Stimulated activated memory B cell treated with anti-CD40 and anti-IgM and Interleukin-4, amounts not matched to agents 10 μg/mL and 1 μg/mL and 100 μg/mL, for 72 hours (primary cell): ENCODE measurements around the gene SOX6.
"Not testable (repeated sequence)": the region's sequence is repeated elsewhere in the genome, so short reads cannot be mapped to it uniquely, and the experiment has no call there.

Experiments used
- ATAC-seq: fragments of 150-1000 bp; cut with Tn5 transposase; 2 replicates; pipeline ENCODE4 v1.10.0; 2021
- H3K27ac Mint-ChIP-seq: one replicate; pipeline ENCODE4 v1.8.0; 2022; ENCODE audit warnings: mild to moderate bottlenecking, mixed read lengths
- H3K27me3 Mint-ChIP-seq: one replicate; pipeline ENCODE4 v1.8.0; 2022; ENCODE audit warnings: mixed read lengths
- H3K36me3 Mint-ChIP-seq: one replicate; pipeline ENCODE4 v1.8.0; 2022; ENCODE audit warnings: mixed read lengths
- H3K4me1 Mint-ChIP-seq: one replicate; pipeline ENCODE4 v1.8.0; 2022; ENCODE audit warnings: mixed read lengths
- H3K4me3 Mint-ChIP-seq: one replicate; pipeline ENCODE4 v1.8.0; 2022; ENCODE audit warnings: mild to moderate bottlenecking, moderate library complexity, mixed read lengths
- H3K9me3 Mint-ChIP-seq: one replicate; pipeline ENCODE4 v1.8.0; 2022; ENCODE audit warnings: mixed read lengths

SOX6 gene

DNA sequence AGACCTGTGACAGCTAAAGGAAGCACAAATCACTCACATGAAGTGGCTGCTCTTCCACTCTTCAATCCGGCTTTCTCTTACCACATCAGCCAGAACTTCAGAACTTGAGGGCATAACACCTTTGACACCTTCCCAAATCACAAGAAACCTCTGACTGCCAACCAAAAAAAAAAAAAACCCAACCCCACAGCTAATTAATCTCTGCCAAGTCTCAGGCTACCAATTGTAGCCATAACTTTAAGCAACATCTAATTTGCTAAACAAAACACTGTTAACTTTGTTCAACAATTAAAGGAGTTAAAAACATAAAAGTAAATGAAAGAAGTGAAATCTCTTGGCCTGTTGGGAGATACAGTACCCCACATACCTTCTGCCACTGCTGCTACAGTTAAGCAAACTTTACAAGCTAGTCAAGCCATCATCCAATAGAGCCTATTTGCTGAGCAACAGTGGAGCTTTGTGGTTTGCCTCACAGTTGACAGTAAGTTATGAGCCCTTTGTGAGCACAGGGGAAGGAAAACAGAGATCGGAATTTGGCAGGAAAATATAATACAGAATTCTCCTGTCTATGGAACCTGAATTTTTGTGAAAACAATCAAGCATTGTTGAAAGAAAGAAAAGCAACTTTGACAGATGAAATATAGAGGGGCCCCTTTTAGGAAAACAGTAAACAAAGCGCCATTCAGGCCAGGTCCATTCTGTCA lies at the start of gene SOX6:
TSS of gene SOX6 (minus strand) at position 490 of the 704 bp plus-strand sequence. CDS start 15,298 bp downstream, outside the sequence.
- ATAC-seq: no peak
- no peaks in the 10 kb centered on the region for H3K36me3 Mint-ChIP-seq
- no peak within 1 kb of the TSS for H3K4me3 Mint-ChIP-seq
- H3K9me3 Mint-ChIP-seq: no peaks in the 10 kb centered on the region
- no peaks in the 10 kb centered on the region for H3K4me1 Mint-ChIP-seq
- H3K27ac Mint-ChIP-seq: no peak within 1 kb of the TSS
- H3K27me3 Mint-ChIP-seq: no peaks in the 10 kb centered on the region

DNA sequence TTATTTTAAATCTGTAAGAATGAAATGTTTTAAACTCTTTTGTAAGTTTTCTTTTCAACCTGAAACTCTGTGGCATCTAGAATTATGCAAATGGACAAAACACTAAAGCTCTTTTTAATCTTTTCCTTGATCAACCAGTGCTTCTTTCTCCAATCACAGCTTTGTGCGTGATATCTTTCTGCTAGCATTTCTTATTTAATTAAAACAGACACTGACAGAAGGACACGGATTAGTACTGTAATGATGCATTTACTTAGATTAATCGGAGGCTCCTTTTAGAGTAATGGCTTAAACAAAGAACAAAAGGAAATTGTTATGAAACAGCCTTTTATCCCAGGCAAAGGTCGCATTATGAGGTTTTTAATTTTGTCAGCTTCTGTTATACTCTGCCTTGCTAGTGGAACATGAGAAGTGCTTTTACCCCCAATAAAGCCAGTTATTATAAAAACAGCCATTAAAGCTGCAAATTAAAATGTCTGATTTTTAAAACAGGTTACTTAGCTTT lies 48.5 kb upstream of the SOX6 start:
- H3K4me3 Mint-ChIP-seq: no peak overlapping the region
- H3K27me3 Mint-ChIP-seq: no peaks in the 10 kb centered on the region
- no peaks in the 10 kb centered on the region for H3K9me3 Mint-ChIP-seq
- no peaks in the 10 kb centered on the region for H3K4me1 Mint-ChIP-seq
- no peak for ATAC-seq
- H3K36me3 Mint-ChIP-seq: no peaks in the 10 kb centered on the region
- no peak overlapping the region for H3K27ac Mint-ChIP-seq

DNA sequence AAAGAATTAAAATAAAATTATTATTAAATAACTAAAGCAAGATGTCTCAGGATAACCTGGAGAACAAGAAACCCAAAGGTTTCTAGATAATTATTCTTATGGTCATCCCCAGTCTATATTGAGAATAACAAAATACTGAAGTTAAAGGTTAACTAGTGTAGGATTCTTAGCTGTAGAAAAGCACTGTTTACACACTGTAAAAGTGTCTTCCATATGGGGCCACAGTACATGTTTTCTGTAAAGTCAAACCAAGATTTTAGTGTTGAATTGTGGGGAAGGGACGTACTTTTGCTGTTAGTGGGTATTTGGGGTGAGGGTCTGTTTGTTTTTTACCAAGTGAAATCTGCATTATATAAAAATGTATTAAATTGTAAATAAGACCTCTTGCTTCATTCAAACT lies 47.5 kb upstream of the SOX6 start:
- H3K9me3 Mint-ChIP-seq: no peaks in the 10 kb centered on the region
- no peak overlapping the region for H3K4me3 Mint-ChIP-seq
- no peaks in the 10 kb centered on the region for H3K36me3 Mint-ChIP-seq
- ATAC-seq: no peak
- H3K4me1 Mint-ChIP-seq: no peaks in the 10 kb centered on the region
- no peak overlapping the region for H3K27ac Mint-ChIP-seq
- no peaks in the 10 kb centered on the region for H3K27me3 Mint-ChIP-seq

DNA sequence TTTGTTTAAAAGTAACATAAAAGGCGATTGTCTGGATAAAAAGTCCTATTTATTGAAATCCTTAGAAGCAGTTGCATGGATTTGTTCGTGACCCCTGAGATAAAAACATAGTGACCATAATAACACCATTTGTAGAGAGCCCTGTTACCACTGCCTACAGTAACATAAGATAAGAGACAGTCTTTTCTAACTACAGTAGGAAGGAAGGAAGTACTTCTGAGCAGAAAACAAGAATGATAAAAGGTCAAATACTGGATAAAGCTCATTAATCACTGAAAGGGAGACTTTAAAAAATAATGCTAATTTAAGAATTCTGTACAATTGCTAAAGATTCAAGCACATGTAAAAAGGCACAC lies 47.1 kb upstream of the SOX6 start:
- H3K9me3 Mint-ChIP-seq: no peaks in the 10 kb centered on the region
- no peaks in the 10 kb centered on the region for H3K36me3 Mint-ChIP-seq
- H3K27me3 Mint-ChIP-seq: no peaks in the 10 kb centered on the region
- no peak overlapping the region for H3K27ac Mint-ChIP-seq
- ATAC-seq: no peak
- H3K4me3 Mint-ChIP-seq: no peak overlapping the region
- no peaks in the 10 kb centered on the region for H3K4me1 Mint-ChIP-seq

DNA sequence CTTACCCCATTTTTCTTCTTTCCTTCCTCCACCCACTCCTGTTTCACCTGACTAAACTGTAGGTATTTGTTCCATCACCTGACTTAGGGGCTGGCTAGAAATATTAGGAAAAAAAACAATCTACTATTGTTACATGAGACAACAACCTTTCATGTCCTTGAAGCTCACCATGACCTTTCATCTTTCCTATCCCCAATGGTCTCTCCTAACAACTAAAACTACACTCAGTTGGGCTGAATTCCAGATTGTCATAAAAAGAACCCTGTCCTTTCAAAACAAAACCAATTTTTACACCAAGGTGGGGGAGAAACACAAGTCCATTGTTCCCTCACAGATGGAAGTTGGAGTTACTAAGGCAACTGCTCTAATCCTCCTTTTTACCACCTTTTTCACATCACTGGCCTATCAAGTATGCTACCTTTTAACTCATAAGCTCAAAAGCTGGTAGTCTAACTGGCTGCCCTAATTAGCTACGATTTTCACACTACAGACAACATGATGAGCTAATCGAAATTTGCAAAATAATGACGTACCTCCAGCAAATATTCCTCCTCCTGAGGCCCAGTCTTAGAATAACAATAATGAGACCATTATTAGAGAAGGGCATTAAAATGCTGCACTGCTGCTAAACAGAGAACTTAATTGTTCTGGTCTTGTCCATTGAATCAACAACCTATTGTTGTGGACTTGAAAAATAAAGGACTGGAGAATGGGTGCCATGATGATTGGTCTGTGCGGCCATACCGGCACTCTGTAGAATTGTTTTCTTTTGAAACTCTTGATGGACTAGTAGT lies 46.5 kb upstream of the SOX6 start:
- Mint-ChIP-seq H3K9me3 (no peaks in the 10 kb centered on the region), H3K27ac (no peak overlapping the region), H3K36me3 (no peaks in the 10 kb centered on the region), H3K4me3 (no peak overlapping the region), H3K27me3 (no peaks in the 10 kb centered on the region), H3K4me1 (no peaks in the 10 kb centered on the region)
- no peak for ATAC-seq

DNA sequence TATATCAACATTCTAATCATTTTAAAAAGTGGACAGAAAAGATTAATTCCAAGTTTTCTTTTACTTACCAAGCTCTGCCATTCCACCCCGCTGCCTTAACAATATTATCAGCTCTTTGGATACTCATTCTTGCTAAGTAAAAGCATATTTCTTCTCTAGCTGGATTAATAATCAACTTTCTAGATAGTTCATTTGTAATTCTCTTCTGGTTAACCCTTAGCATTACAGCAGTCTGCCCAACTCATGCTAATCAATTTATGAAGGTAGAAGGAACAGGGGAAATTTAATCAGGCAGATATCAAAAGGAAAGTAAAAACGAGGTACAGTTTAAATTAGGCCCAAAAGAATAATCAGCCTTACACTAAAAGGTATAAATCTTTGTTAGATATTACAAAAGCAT lies 41.0 kb upstream of the SOX6 start:
- Mint-ChIP-seq H3K27ac (no peak overlapping the region), H3K27me3 (no peaks in the 10 kb centered on the region), H3K4me1 (no peaks in the 10 kb centered on the region), H3K4me3 (no peak overlapping the region), H3K9me3 (no peaks in the 10 kb centered on the region), H3K36me3 (no peaks in the 10 kb centered on the region)
- no peak for ATAC-seq

DNA sequence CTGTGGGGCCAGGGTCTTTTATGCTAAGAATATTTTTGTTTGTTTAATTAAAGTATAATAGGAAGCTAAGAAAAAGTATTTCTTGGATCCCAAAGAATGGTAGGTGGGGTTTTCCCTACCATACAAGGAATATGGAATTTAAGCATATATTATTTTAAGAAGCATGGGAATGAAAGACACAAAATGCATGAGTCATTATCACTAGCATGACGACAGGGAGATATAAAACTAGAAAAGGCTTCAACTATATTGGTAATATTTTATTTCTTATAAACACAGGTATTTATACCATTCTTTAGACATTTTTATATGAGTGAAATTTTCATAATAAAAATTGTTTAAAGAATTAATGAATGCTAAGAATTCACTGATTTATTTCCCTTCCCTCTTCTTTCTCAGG lies 39.3 kb upstream of the SOX6 start:
- no peak for ATAC-seq
- Mint-ChIP-seq H3K4me1 (no peaks in the 10 kb centered on the region), H3K27me3 (no peaks in the 10 kb centered on the region), H3K4me3 (no peak overlapping the region), H3K9me3 (peaks cover 2% of the 10 kb centered on the region), H3K27ac (no peak overlapping the region), H3K36me3 (no peaks in the 10 kb centered on the region)

DNA sequence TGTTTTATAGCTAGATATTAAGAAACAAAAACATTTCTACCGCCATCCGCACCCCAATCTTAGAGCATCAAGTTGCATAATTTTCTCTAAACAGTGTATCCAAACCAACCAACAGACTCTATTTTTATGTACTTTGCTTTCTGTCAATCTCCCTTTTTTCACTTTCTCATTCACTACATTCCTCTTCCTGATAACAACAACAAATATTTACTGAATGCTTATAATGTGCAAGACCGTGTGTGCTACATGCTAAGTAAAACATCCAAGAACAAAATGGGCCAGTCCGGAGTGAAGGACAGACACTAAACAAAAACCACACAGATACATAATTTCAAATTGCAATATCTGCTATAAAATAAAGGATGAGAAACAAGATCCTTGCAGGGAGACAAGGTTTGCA lies 38.6 kb upstream of the SOX6 start:
- H3K36me3 Mint-ChIP-seq: no peaks in the 10 kb centered on the region
- peaks cover 6% of the 10 kb centered on the region for H3K9me3 Mint-ChIP-seq
- H3K27ac Mint-ChIP-seq: no peak overlapping the region
- ATAC-seq: no peak
- H3K4me1 Mint-ChIP-seq: no peaks in the 10 kb centered on the region
- no peak overlapping the region for H3K4me3 Mint-ChIP-seq
- no peaks in the 10 kb centered on the region for H3K27me3 Mint-ChIP-seq

DNA sequence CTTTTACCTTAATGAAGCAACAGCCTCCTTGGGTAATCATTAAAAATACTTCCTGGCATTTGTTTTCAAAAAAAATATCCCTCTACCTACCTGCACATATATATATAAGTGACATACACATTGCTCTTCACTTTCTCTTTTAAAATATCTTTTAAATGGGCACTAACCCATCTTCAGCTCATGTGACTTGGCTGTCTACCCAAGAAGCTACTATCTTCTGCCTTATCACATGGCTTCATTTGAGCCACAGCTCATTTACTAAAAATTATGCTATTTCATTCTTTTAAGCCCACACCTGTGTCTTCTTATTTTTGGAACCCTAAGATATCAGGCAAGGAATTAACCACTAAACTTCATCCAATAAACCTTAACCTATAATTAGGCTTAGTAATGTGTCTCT lies 37.0 kb upstream of the SOX6 start:
- Mint-ChIP-seq H3K27me3 (no peaks in the 10 kb centered on the region), H3K4me3 (no peak overlapping the region), H3K36me3 (no peaks in the 10 kb centered on the region), H3K9me3 (peaks cover 9% of the 10 kb centered on the region), H3K27ac (no peak overlapping the region), H3K4me1 (no peaks in the 10 kb centered on the region)
- no peak for ATAC-seq

DNA sequence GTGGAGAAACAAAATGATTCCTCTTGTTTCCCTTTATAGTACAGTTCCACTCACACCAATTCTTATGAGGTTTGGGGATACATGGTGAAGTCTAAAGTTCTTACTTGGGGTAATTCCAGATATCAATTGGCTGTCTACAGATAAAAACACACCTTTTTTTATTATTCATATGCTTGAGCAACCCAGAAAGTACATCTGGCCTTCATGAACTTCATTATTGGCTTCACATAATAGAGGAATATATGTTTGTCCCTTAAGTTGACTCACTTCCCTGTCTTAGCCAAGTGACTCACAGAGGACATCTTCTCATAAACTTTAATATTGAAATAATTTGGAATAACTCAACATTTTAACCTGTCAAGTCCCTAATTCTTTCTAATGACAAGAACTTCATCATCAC lies 36.3 kb upstream of the SOX6 start:
- Mint-ChIP-seq H3K27me3 (no peaks in the 10 kb centered on the region), H3K27ac (no peak overlapping the region), H3K9me3 (peaks cover 9% of the 10 kb centered on the region), H3K4me3 (no peak overlapping the region), H3K4me1 (no peaks in the 10 kb centered on the region), H3K36me3 (no peaks in the 10 kb centered on the region)
- ATAC-seq: no peak

DNA sequence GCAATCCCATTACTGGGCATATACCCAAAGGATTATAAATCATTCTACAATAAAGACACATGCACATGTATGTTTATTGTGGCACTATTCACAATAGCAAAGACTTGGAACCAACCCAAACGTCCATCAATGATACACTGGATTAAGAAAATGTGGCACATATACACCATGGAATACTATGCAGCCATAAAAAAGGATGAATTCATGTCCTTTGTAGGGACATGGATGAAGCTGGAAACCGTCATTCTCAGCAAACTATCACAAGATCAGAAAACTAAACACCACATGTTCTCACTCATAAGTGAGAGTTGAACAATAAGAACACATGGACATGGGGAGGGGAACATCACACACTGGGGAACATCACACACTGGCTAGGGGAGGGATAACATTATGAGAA lies 34.5 kb upstream of the SOX6 start:
- not testable (repeated sequence) for H3K36me3 Mint-ChIP-seq, H3K27ac Mint-ChIP-seq, H3K4me1 Mint-ChIP-seq, ATAC-seq, H3K27me3 Mint-ChIP-seq, H3K4me3 Mint-ChIP-seq
- H3K9me3 Mint-ChIP-seq: peaks cover 12% of the 10 kb centered on the region

DNA sequence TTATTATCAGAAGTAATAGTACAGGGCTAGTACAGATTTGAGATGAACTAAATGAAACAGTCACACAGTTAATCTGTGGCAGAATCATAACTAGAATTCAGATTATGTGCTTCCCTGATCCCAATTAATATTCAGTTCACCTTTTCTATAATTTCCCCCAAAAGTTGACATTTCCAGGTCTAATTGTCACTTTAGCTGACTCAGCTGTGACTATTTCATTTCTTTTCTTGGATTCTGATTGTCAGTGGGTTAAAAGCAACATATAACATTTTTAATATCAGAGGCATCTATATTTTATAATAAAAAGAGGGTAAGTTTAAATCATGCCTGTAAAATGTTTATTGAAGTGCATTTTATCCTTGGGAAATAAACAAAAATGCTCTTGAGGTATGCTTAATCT lies 28.8 kb upstream of the SOX6 start:
- no peaks in the 10 kb centered on the region for H3K36me3 Mint-ChIP-seq
- H3K4me1 Mint-ChIP-seq: no peaks in the 10 kb centered on the region
- no peak overlapping the region for H3K27ac Mint-ChIP-seq
- H3K9me3 Mint-ChIP-seq: peaks cover 6% of the 10 kb centered on the region
- no peaks in the 10 kb centered on the region for H3K27me3 Mint-ChIP-seq
- H3K4me3 Mint-ChIP-seq: no peak overlapping the region
- ATAC-seq: no peak

DNA sequence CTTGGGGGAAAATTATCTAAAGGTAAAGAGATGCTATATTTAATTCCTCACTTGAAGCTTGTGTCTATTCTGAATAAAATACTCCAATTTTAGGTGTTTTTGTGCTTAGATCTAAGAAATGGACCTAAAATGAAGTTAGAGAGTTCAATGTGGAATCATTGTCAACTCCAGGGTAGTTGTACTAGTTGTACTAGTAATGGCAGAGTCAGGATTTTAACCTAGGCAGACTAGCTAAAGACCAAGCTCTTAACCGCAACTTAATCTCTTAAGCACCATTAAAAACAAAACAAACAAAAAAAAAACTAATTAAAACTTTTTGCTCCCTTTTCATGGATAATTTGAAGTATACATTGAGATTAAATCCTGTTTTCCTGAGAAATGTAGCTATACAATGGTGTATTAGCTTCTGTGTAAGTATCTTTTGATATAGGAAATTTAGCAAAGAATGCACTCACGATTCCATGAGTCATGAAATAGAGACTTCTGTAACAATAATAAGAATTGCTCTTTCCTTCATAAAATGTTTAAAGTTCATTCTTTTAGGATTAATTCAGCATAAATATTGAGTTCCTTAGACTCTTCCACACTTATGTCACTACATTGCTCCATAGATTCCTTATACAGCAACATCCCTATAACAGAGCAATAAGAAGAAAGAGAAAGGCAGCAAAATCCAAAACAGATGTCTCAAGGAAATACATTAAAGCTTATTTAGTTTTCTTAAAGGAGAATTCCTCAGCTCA lies 26.5 kb upstream of the SOX6 start:
- no peak for ATAC-seq
- H3K36me3 Mint-ChIP-seq: no peaks in the 10 kb centered on the region
- H3K4me1 Mint-ChIP-seq: no peaks in the 10 kb centered on the region
- H3K27me3 Mint-ChIP-seq: no peaks in the 10 kb centered on the region
- H3K9me3 Mint-ChIP-seq: peaks cover 4% of the 10 kb centered on the region
- no peak overlapping the region for H3K4me3 Mint-ChIP-seq
- no peak overlapping the region for H3K27ac Mint-ChIP-seq

DNA sequence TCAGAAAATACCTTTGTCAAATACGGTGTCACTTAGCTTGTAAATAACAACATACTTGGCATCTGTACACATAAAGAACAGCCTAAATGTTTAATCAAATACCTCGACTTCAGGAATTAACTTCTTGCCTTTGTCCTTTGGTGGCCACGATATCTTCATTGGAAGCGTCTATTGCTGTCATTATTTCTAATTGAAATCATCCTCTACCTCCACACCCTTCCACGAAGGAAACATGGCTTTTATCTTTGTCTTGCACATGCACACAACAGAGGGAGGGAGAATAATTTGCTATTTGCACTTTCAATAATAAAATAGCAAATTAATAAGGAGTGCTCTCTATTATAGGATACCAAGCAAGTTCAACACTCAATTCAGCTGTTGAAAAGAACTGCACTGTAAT lies 25.8 kb upstream of the SOX6 start:
- H3K36me3 Mint-ChIP-seq: no peaks in the 10 kb centered on the region
- no peak overlapping the region for H3K27ac Mint-ChIP-seq
- no peak for ATAC-seq
- peaks cover 4% of the 10 kb centered on the region for H3K9me3 Mint-ChIP-seq
- no peak overlapping the region for H3K4me3 Mint-ChIP-seq
- no peaks in the 10 kb centered on the region for H3K4me1 Mint-ChIP-seq
- H3K27me3 Mint-ChIP-seq: no peaks in the 10 kb centered on the region

DNA sequence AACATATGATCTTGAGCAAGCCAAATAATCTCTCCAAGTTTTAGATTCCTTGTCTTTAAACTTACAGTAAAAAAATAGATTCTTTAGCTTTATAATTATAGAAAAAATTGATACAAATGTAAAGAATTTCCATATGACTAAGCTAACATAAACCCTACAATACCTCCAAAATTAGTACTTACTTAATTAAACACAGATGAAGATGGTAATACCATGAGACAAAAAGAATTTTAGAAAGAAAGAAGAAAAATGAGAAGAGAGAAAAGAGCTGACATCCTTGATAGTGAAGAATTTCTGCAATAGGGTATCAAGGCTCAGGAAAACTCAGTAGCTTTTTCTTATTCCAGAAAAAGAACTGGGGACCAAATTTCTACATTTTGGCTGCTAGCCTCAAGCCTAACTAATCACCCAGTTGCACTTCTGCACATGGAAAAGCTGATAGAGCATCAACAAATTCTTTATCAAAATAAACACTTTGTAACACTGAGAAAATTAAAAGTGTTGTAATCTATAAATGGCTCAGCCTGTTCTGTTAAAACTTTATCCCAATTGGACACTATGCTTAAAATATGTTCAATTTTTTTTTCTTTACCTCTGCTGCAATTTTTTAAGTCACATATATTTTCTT lies 24.7 kb upstream of the SOX6 start:
- H3K27me3 Mint-ChIP-seq: no peaks in the 10 kb centered on the region
- peaks cover 3% of the 10 kb centered on the region for H3K9me3 Mint-ChIP-seq
- no peaks in the 10 kb centered on the region for H3K36me3 Mint-ChIP-seq
- H3K4me1 Mint-ChIP-seq: no peaks in the 10 kb centered on the region
- H3K27ac Mint-ChIP-seq: no peak overlapping the region
- no peak overlapping the region for H3K4me3 Mint-ChIP-seq
- no peak for ATAC-seq
